NCI-H524 (cell line): ENCODE measurements around the gene PANX2.

Experiments used
- DNase-seq, 2 experiments: peaks; one replicate each; lab custom pipeline; 2025; lab: John Stamatoyannopoulos, UW

The PANX2 gene

GRCh38 chr22:50171319-50171964 lies 911 bp downstream of the PANX2 start:
- DNase-seq = no peak

DNA sequence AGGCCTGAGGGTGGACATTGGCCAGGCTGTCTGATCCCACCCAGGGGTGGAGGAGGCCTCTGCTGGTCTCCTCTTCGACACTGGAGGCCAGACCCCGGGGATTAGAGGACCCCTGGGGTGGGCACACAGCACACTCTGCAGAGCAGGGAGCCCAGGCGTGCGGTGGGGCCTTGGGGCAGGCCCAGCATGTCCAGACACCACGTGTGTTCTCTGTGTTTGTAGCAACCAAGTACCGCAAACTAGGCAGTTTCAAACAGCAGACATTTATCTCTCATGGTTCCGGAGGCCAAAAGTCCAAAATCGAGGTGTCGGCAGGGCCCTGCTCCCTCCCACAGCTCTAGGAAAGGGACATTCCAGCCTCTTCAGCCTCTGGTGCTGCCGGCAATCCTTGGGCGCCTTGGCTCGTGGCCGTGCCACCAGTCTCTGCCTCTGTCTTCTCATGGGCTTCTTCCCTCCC lies 1.5 kb downstream of the PANX2 start:
- no peak for DNase-seq

DNA sequence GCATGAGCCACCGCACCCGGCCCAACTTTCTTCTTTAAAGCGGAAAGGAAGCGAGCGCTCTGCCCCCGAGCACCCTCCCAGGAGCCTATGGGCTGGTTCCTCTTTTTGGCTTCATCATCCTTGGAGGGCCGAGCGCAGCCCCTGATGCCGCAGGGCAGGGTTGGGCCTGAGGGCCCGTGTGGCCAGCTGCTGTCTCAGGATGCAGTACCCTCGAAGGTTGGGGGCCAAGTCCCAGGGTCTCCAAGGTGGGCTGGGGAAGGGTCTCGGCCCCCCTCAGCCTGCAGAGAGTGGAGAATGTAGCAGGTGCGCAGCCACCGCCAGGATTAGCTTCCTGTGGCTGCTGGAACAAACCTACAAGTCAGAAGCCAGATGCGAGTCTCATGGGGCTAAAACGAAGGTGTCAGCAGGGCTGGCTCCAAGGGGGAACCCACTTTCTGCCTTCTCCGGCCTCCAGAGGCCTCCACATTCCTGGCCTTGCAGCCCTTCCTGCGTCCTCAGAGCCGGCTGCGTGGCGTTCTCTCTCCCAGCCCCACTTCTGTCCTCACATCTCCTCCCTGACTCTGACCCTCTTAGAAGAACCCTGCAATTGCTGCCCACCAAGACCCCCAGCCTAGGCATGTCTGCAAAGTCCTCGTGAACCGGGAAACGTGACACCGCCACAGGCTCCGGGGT lies 2.9 kb downstream of the PANX2 start:
- DNase-seq = no peak

DNA sequence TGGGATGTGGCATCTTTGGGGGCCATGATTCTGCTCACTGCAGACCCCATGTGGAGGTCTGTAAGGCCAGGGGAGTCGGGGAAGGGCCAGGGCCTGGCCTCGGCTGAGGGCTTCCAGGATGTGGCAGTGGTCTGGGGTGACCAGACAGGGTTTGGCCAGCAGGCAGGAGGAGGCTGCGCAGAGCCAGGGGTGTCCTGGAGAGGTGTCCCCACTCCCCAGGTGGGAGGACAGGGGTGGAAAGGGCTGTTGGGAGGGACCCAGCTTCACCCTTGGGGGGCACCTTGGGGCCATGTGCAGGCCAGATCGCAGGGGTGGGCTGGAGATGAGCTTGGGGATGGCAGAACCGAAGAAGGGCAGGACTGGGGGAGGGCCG lies 3.4 kb downstream of the PANX2 start:
- DNase-seq = no peak

DNA sequence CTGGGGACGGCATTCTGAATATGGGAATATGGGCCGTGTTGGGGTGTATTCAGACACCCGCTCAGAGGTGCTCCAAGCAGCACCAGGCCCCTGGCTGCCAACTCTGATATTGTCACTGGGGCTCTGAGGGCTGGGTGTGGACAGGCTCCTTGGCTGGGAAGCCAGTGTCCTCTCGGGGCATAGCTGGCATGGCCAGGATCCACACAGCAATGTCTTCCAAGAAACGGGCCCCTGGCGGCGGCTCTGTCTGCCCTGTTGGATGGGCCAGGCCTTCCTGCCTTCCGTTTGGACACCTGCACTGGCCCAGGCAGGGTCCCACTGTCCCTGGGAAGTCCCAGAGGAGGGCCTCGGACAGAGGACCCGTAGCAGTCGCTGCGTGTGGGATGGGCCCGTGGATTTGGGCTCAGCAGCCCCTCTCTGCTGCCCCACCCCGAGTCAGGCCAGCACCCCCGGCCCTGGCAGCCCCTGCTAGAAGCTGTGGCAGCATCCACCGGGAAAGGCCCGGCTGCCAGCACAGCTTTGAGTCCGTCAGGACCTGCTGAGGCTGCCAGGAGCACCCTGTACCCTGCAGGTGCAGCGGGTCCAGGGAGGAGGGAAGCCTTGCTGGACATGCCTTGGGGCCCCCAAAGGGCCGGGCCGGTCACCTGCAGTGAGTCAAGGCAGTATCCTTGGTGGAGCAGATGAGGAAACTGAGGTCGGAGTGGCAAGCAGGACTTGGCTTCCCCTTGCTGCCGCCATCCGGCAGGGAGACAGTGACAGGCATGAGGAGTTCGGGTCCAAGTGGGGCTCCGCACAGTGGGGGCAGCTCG lies 4.1 kb downstream of the PANX2 start:
- DNase-seq = no peak

- no peak for DNase-seq
Measured at GRCh38 chr22:50175191-50175461, 4.6 kb downstream of the PANX2 start.

- DNase-seq = no peak
Measured at GRCh38 chr22:50175921-50176849, 5.7 kb downstream of the PANX2 start.

DNA sequence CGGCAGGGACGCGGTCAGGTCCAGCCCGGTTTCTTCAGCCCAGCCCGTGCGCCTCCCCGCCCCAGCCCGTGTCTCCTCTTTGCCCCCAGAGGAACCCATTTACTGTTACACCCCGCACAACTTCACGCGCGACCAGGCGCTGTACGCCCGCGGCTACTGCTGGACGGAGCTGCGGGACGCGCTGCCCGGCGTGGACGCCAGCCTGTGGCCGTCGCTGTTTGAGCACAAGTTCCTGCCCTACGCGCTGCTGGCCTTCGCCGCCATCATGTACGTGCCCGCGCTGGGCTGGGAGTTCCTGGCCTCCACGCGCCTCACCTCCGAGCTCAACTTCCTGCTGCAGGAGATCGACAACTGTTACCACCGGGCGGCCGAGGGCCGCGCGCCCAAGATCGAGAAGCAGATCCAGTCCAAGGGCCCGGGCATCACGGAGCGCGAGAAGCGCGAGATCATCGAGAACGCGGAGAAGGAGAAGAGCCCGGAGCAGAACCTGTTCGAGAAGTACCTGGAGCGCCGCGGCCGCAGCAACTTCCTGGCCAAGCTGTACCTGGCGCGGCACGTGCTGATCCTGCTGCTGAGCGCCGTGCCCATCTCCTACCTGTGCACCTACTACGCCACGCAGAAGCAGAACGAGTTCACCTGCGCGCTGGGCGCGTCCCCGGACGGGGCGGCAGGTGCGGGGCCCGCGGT lies 6.5 kb downstream of the PANX2 start:
- DNase-seq = no peak

GRCh38 chr22:50177537-50178470 lies 7.3 kb downstream of the PANX2 start:
- DNase-seq = no peak

GRCh38 chr22:50178471-50178864 lies 7.9 kb downstream of the PANX2 start:
- no peak for DNase-seq

- DNase-seq = no peak
Measured at GRCh38 chr22:50178871-50179869, 8.6 kb downstream of the PANX2 start.

DNA sequence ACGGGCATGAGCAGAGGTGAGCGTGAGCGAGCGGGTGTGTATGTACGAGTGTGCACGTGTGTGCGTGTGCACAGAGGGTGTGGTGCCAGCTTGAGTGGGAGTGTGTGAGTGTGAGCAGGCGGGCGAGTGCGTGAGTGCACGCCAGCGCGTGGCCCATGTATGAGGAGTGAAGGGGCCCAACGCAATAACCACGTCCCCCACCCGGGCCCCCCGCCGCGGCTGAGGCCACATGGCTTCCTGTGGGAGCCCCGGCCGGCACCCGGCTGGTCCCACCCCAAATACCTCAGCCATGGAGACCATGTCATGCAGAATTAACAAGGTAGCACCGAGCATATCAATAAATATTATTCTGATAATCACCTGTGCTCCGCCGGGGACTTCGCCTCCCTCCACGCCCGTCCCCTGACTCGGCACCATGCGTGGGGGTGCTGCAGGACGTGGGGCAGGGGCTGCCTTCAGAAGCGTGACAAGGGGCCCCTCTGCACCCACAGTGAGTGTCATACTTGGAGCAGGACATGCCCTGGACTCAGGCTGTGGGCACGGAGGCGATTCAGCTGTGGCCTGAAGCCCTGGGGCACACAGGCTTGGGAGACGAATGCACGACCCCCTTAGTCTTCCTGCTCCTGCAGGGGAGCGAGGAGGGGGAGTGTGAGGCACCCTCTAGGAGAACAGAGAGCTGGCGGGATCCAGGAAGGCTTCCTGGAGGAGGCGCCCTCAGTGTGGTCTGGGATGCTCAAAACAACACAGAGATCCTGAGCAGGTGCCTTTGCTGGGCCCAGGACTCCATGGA lies 9.6 kb downstream of the PANX2 start:
- DNase-seq = no peak

GRCh38 chr22:50180727-50181521 lies 10.4 kb downstream of the PANX2 start:
- no peak for DNase-seq

- no peak for DNase-seq
Measured at GRCh38 chr22:50182176-50183081, 11.9 kb downstream of the PANX2 start.

- no peak for DNase-seq
Measured at GRCh38 chr22:50183141-50183971, 12.8 kb downstream of the PANX2 start.
